ENCODE measurements around the gene LTBP1. TPM values are rescaled to one million over a fixed set of nuclear protein-coding genes. Genes with fewer than 3 reads are reported as not detected.

LTBP1 gene
- total and polyA plus RNA-seq, 4 donors, result 107 to 573 (median 545) TPM

DNA sequence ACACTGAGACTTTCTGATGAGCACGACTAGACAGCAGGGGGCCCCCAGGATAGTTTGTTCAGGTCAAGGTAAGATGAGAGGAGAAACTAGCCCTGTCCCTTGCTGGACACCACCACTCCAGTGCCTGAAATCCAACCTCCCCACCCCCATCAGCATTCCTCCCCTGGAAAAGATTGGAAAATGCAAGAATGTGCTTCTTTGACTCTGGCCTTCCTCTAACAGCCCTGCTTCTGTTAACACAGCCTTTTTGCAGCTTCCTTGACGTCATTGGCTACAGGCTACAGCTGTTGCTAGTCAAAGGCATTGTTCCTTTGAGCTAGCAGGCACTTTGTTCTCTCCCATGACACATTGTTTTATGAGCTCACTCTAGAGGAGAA, 20.1 kb upstream of the LTBP1 start:
- DNase-seq, result no peak
- H3K36me3 ChIP-seq (ENCODE audit: control insufficient read depth in 1 of 2, insufficient read depth in 2 of 2, low read length in 1 of 2), result no peaks in the 10 kb centered on the region
- H3K4me1 ChIP-seq (ENCODE audit: control insufficient read depth in 1 of 2, insufficient read depth in 2 of 2, low read length in 2 of 2), result no peaks in the 10 kb centered on the region
- WGBS, 2 donors, result 64 to 75% methylated on average over 2 of the region's 2 CpGs
- no peaks in the 10 kb centered on the region for H3K27me3 ChIP-seq (ENCODE audit: control insufficient read depth in 1 of 2, insufficient read depth in 2 of 2, low read length in 1 of 2)
- no peak for ATAC-seq (ENCODE audit: low FRiP score)
- intact Hi-C loops (cut with DNase I), result no loop called here
- H3K4me3 ChIP-seq (ENCODE audit: low read length in 2 of 2), result no peak overlapping the region
- H3K27ac ChIP-seq (ENCODE audit: low read depth in 1 of 2, low read length in 2 of 2), result no peak overlapping the region
- H3K9me3 ChIP-seq (ENCODE audit: control insufficient read depth, low read length), result peaks cover 1% of the 10 kb centered on the region

- 83 to 84% methylated on average over 5 of the region's 5 CpGs for WGBS, 2 donors
- Histone ChIP-seq H3K9me3 (ENCODE audit: control insufficient read depth, low read length) (no peaks in the 10 kb centered on the region), H3K36me3 (ENCODE audit: control insufficient read depth in 1 of 2, insufficient read depth in 2 of 2, low read length in 1 of 2) (no peaks in the 10 kb centered on the region), H3K4me1 (ENCODE audit: control insufficient read depth in 1 of 2, insufficient read depth in 2 of 2, low read length in 2 of 2) (peaks cover 0 to 2% of the 10 kb centered on the region in 2 donors), H3K27me3 (ENCODE audit: control insufficient read depth in 1 of 2, insufficient read depth in 2 of 2, low read length in 1 of 2) (no peaks in the 10 kb centered on the region), H3K4me3 (ENCODE audit: low read length in 2 of 2) (no peak overlapping the region), H3K27ac (ENCODE audit: low read depth in 1 of 2, low read length in 2 of 2) (no peak overlapping the region)
- no peak for ATAC-seq (ENCODE audit: low FRiP score)
- intact Hi-C loops (cut with DNase I), result no loop called here
- no peak for DNase-seq
These were observed 16.3 kb upstream of the LTBP1 start for GRCh38 chr2:32930436-32930835.

DNA sequence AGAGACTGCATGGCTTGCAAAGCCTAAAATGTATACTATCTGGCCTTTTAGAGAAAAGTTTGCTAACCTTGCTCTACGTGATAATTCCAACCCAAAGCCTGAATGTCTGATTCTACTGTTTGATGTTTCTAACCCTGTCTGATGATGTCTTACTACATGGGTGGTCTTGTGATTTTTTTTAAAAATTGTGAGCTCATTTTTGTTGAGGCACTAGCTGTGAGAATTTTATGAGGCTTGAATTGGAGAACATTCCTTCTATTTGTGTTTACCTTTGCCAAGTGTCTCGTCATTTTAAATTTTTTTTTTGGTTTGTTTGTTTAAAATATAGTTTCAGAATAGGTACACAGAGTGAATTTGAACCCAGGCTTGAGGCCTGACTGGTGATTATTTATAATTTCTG, 15.2 kb upstream of the LTBP1 start:
- 78% methylated on average over 2 of the region's 2 CpGs for WGBS, 2 donors
- no peaks in the 10 kb centered on the region for H3K9me3 ChIP-seq (ENCODE audit: control insufficient read depth, low read length)
- no peak overlapping the region for H3K27ac ChIP-seq (ENCODE audit: low read depth in 1 of 2, low read length in 2 of 2)
- H3K27me3 ChIP-seq (ENCODE audit: control insufficient read depth in 1 of 2, insufficient read depth in 2 of 2, low read length in 1 of 2), result no peaks in the 10 kb centered on the region
- no peak overlapping the region for H3K4me3 ChIP-seq (ENCODE audit: low read length in 2 of 2)
- no peaks in the 10 kb centered on the region for H3K36me3 ChIP-seq (ENCODE audit: control insufficient read depth in 1 of 2, insufficient read depth in 2 of 2, low read length in 1 of 2)
- peaks cover 0 to 2% of the 10 kb centered on the region in 2 donors for H3K4me1 ChIP-seq (ENCODE audit: control insufficient read depth in 1 of 2, insufficient read depth in 2 of 2, low read length in 2 of 2)
- DNase-seq (no peak), ATAC-seq (ENCODE audit: low FRiP score) (no peak)
- intact Hi-C loops (cut with DNase I), result no loop called here

- Histone ChIP-seq H3K9me3 (ENCODE audit: control insufficient read depth, low read length) (no peaks in the 10 kb centered on the region), H3K27me3 (ENCODE audit: control insufficient read depth in 1 of 2, insufficient read depth in 2 of 2, low read length in 1 of 2) (no peaks in the 10 kb centered on the region), H3K27ac (ENCODE audit: low read depth in 1 of 2, low read length in 2 of 2) (no peak overlapping the region), H3K4me1 (ENCODE audit: control insufficient read depth in 1 of 2, insufficient read depth in 2 of 2, low read length in 2 of 2) (peaks cover 0 to 2% of the 10 kb centered on the region in 2 donors), H3K36me3 (ENCODE audit: control insufficient read depth in 1 of 2, insufficient read depth in 2 of 2, low read length in 1 of 2) (no peaks in the 10 kb centered on the region), H3K4me3 (ENCODE audit: low read length in 2 of 2) (no peak overlapping the region)
- ATAC-seq (ENCODE audit: low FRiP score) (no peak), DNase-seq (no peak)
- intact Hi-C loops (cut with DNase I), result no loop called here
- 55% methylated on average over 12 of the region's 12 CpGs for WGBS, 2 donors
These were observed 14.6 kb upstream of the LTBP1 start for GRCh38 chr2:32931945-32932709.

DNA sequence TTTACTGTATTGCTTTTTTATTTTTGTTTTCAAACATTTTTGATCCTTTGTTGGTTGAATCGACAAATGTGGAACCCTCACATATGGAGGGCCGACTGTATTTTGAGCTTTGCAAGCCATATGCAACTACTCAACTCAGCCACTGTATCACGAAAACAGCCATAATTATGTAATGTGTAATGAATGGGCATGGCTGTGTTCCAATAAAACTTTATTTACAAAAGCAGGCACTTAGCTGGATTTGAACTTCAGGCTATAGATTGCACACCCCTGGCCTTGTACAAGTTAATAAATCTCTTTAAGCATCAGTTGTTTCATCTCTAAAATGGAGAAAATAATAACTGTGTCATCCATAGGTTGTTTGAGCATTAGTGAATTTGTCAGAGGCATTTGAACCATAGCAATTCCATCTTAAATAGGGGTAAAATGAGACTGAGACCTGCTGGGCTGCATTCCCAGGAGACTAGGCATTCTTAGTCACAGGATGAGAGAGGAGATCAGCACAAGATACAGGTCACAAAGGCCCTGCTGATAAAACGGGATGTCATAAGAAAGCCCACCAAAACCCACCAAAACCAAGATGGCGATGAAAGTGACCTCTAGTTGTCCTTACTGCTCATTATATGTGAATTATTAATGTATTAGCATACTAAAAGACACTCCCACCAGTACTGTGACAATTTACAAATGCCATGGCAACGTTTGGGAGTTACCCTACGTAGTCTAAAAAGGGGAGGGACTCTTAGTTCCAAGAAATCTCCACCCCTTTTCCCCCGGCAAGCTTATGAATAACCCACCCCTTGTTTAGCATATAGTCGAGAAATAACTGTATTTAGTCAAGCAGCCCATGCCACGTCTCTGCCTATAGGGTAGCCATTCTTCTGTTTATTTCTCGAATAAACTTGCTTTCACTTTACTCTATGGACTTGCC, 13.7 kb upstream of the LTBP1 start:
- no peak overlapping the region for H3K27ac ChIP-seq (ENCODE audit: low read depth in 1 of 2, low read length in 2 of 2)
- DNase-seq (no peak), ATAC-seq (ENCODE audit: low FRiP score) (no peak)
- intact Hi-C loops (cut with DNase I), result no loop called here
- H3K4me3 ChIP-seq (ENCODE audit: low read length in 2 of 2), result no peak overlapping the region
- peaks cover 0 to 2% of the 10 kb centered on the region in 2 donors for H3K4me1 ChIP-seq (ENCODE audit: control insufficient read depth in 1 of 2, insufficient read depth in 2 of 2, low read length in 2 of 2)
- no peaks in the 10 kb centered on the region for H3K36me3 ChIP-seq (ENCODE audit: control insufficient read depth in 1 of 2, insufficient read depth in 2 of 2, low read length in 1 of 2)
- 87 to 90% methylated on average over 11 of the region's 11 CpGs for WGBS, 2 donors
- no peaks in the 10 kb centered on the region for H3K9me3 ChIP-seq (ENCODE audit: control insufficient read depth, low read length)
- no peaks in the 10 kb centered on the region for H3K27me3 ChIP-seq (ENCODE audit: control insufficient read depth in 1 of 2, insufficient read depth in 2 of 2, low read length in 1 of 2)

DNA sequence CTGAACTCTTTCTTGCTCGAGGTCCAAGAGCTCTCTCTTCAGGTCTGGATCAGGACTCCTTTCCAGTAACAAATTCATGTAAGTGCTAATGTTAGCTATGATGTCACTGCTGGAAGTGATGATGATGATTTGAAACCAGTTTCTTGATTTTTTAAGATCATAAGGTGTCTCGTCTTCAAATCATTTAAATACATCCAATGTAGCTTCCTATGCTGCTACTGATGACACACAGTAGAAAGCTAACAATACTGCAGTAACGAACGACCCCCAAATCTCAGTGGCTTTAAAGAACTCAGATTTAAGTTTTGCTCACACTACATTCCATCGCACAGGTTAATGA, 13.0 kb upstream of the LTBP1 start:
- WGBS, 2 donors, result 92% methylated on average over 5 of the region's 5 CpGs
- DNase-seq, result no peak

GRCh38 chr2:32937602-32938448, 8.9 kb upstream of the LTBP1 start:
- Histone ChIP-seq H3K4me3 (ENCODE audit: low read length in 2 of 2) (no peak overlapping the region), H3K9me3 (ENCODE audit: control insufficient read depth, low read length) (no peaks in the 10 kb centered on the region), H3K36me3 (ENCODE audit: control insufficient read depth in 1 of 2, insufficient read depth in 2 of 2, low read length in 1 of 2) (no peaks in the 10 kb centered on the region), H3K27me3 (ENCODE audit: control insufficient read depth in 1 of 2, insufficient read depth in 2 of 2, low read length in 1 of 2) (no peaks in the 10 kb centered on the region), H3K4me1 (ENCODE audit: control insufficient read depth in 1 of 2, insufficient read depth in 2 of 2, low read length in 2 of 2) (peaks cover 0 to 2% of the 10 kb centered on the region in 2 donors), H3K27ac (ENCODE audit: low read depth in 1 of 2, low read length in 2 of 2) (no peak overlapping the region)
- intact Hi-C loops (cut with DNase I), result no loop called here
- ATAC-seq (ENCODE audit: low FRiP score), result no peak
- WGBS, 2 donors, result 47 to 51% methylated on average over 13 of the region's 13 CpGs
- no peak for DNase-seq

More for the DNA sequence above, 13.0 kb upstream of the LTBP1 start:
- Histone ChIP-seq H3K36me3 (ENCODE audit: control insufficient read depth in 1 of 2, insufficient read depth in 2 of 2, low read length in 1 of 2) (no peaks in the 10 kb centered on the region), H3K4me1 (ENCODE audit: control insufficient read depth in 1 of 2, insufficient read depth in 2 of 2, low read length in 2 of 2) (peaks cover 0 to 2% of the 10 kb centered on the region in 2 donors), H3K27ac (ENCODE audit: low read depth in 1 of 2, low read length in 2 of 2) (no peak overlapping the region), H3K27me3 (ENCODE audit: control insufficient read depth in 1 of 2, insufficient read depth in 2 of 2, low read length in 1 of 2) (no peaks in the 10 kb centered on the region), H3K9me3 (ENCODE audit: control insufficient read depth, low read length) (no peaks in the 10 kb centered on the region), H3K4me3 (ENCODE audit: low read length in 2 of 2) (no peak overlapping the region)
- intact Hi-C loops (cut with DNase I), result no loop called here
- ATAC-seq (ENCODE audit: low FRiP score), result no peak

GRCh38 chr2:32938934-32939333, 7.8 kb upstream of the LTBP1 start:
- WGBS, 2 donors, result 94 to 97% methylated on average over 3 of the region's 3 CpGs
- no peaks in the 10 kb centered on the region for H3K27me3 ChIP-seq (ENCODE audit: control insufficient read depth in 1 of 2, insufficient read depth in 2 of 2, low read length in 1 of 2)
- no peak overlapping the region for H3K4me3 ChIP-seq (ENCODE audit: low read length in 2 of 2)
- ATAC-seq (ENCODE audit: low FRiP score) (no peak), DNase-seq (no peak)
- intact Hi-C loops (cut with DNase I), result no loop called here
- no peaks in the 10 kb centered on the region for H3K36me3 ChIP-seq (ENCODE audit: control insufficient read depth in 1 of 2, insufficient read depth in 2 of 2, low read length in 1 of 2)
- no peaks in the 10 kb centered on the region for H3K9me3 ChIP-seq (ENCODE audit: control insufficient read depth, low read length)
- no peak overlapping the region for H3K27ac ChIP-seq (ENCODE audit: low read depth in 1 of 2, low read length in 2 of 2)
- peaks cover 0 to 2% of the 10 kb centered on the region in 2 donors for H3K4me1 ChIP-seq (ENCODE audit: control insufficient read depth in 1 of 2, insufficient read depth in 2 of 2, low read length in 2 of 2)

Data from aorta (tissue), 5 donors.